SK-N-MC (cell line): ENCODE measurements around the gene SPTBN4.

Experiments used
- EZH2 ChIP-seq: fragments of 200-600 bp; sonication (generic); IDR thresholded peaks from one replicate; pipeline ENCODE4 v1.6.1; 2017; ENCODE audit warnings: antibody characterized with exemption
- POLR2AphosphoS5 ChIP-seq: IDR thresholded peaks from 2 replicates; pipeline ENCODE4 v1.6.1; 2012; ENCODE audit warnings: mild to moderate bottlenecking, low read depth, low read length, borderline replicate concordance

DNA sequence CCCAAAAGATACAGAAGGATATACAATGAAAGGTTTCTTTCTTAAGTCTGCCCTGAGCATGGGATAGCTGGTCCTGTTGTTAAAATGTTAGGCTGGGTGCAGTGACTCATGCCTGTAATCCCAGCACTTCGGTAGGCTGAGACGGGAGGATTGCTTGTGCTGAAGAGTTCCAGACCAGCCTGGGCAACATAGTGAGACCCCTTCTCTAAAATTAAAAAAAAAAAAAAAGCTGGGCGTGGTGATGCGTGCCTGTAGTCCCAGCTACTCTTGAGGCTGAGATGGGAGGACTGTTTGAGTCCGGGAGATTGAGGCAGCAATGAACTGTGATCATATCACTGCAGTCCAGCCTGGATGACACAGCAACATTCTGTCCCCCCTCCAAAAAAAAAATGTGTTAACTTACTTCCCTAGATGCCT lies 57.3 kb downstream of the SPTBN4 start:
- TF ChIP-seq POLR2AphosphoS5 (no peak), EZH2 (no peak)
